Common myeloid progenitor, CD34-positive (primary cell): ENCODE results near the gene MTX2. TPM values are rescaled to one million over a fixed set of nuclear protein-coding genes. Genes with fewer than 3 reads are reported as not detected.

Experiments
- CTCF ChIA-PET: fragments of 350-600 bp; sonication (Branson Sonifier 250); formaldehyde crosslinking; loops from one replicate; lab custom pipeline; 2021; ENCODE audit warnings: antibody characterized with exemption; lab: Charles Lee
- POLR2A ChIA-PET: fragments of 350-600 bp; sonication (Branson Sonifier 250); formaldehyde crosslinking; loops from one replicate; lab custom pipeline; 2021; ENCODE audit warnings: antibody characterized with exemption; lab: Charles Lee
- DNase-seq, 3 donors: peaks; one replicate each; pipeline versions ENCODE4 v3.0.0 to v3.0.0-alpha.2; 2013
- H3K27ac ChIP-seq, 2 experiments: 1 replicate in 1 of 2; 2 replicates in 1 of 2; pipeline ENCODE4 v1.7.0; 2013; ENCODE audit warnings: inconsistent platforms in 2 of 2, low read length in 2 of 2, mild to moderate bottlenecking in 2 of 2, low read depth in 1 of 2, moderate library complexity in 1 of 2; ENCODE audit not compliant: severe bottlenecking in 2 of 2, insufficient read depth in 1 of 2, poor library complexity in 1 of 2
- H3K27me3 ChIP-seq, 5 experiments: replicated peaks in 2 of 5; 1 replicate in 3 of 5; 2 replicates in 2 of 5; pipeline versions ENCODE4 v1.6.1 to v1.7.0; 2013; ENCODE audit warnings: low read length in 4 of 5, mild to moderate bottlenecking in 2 of 5, moderate library complexity in 2 of 5, inconsistent platforms in 1 of 5; ENCODE audit not compliant: insufficient read depth in 5 of 5, control insufficient read depth in 4 of 5
- H3K36me3 ChIP-seq, 4 experiments: 1 replicate in 2 of 4; 2 replicates in 2 of 4; pipeline versions ENCODE4 v1.6.1 to v1.7.0; 2013; ENCODE audit warnings: low read length in 3 of 4, control low read depth in 1 of 4, mild to moderate bottlenecking in 1 of 4; ENCODE audit not compliant: control insufficient read depth in 4 of 4, insufficient read depth in 4 of 4
- H3K4me1 ChIP-seq, 4 experiments: 1 replicate in 3 of 4; 2 replicates in 1 of 4; pipeline versions ENCODE4 v1.6.1 to v1.7.1; 2013; ENCODE audit warnings: low read length in 3 of 4, mild to moderate bottlenecking in 3 of 4, control low read depth in 1 of 4, inconsistent platforms in 1 of 4, moderate library complexity in 1 of 4; ENCODE audit not compliant: control insufficient read depth in 4 of 4, insufficient read depth in 4 of 4; ENCODE audit errors: control extremely low read depth in 1 of 4
- H3K4me3 ChIP-seq, 7 experiments: 1 replicate in 4 of 7; 2 replicates in 3 of 7; pipeline versions ENCODE4 v1.5.1 to v1.7.0; 2013; ENCODE audit warnings: mild to moderate bottlenecking in 7 of 7, low read length in 6 of 7, moderate library complexity in 6 of 7, inconsistent platforms in 2 of 7, low read depth in 2 of 7, control low read depth in 1 of 7; ENCODE audit not compliant: insufficient read depth in 4 of 7, control insufficient read depth in 1 of 7; ENCODE audit errors: extremely low read depth in 1 of 7
- H3K9me3 ChIP-seq, 5 experiments: 1 replicate in 4 of 5; 2 replicates in 1 of 5; pipeline versions ENCODE4 v1.6.1 to v1.7.1; 2013; ENCODE audit warnings: low read length in 4 of 5, mild to moderate bottlenecking in 2 of 5, inconsistent platforms in 1 of 5, low read depth in 1 of 5, moderate library complexity in 1 of 5; ENCODE audit not compliant: control insufficient read depth in 4 of 5, insufficient read depth in 2 of 5; ENCODE audit errors: control extremely low read depth in 1 of 5
- WGBS: methylation state at CpG from one replicate; pipeline ENCODE4 v1.1.5; 2013; ENCODE audit not compliant: insufficient coverage; 5-methylcytosine and 5-hydroxymethylcytosine counted together
- polyA plus RNA-seq: library from polyadenylated mRNA; unstranded; fragments of 120-200 nt; gene quantifications from one replicate; pipeline ENCODE4 v1.2.1, GENCODE V29; 2013

MTX2 gene
- polyA plus RNA-seq: 26.7 TPM

DNA sequence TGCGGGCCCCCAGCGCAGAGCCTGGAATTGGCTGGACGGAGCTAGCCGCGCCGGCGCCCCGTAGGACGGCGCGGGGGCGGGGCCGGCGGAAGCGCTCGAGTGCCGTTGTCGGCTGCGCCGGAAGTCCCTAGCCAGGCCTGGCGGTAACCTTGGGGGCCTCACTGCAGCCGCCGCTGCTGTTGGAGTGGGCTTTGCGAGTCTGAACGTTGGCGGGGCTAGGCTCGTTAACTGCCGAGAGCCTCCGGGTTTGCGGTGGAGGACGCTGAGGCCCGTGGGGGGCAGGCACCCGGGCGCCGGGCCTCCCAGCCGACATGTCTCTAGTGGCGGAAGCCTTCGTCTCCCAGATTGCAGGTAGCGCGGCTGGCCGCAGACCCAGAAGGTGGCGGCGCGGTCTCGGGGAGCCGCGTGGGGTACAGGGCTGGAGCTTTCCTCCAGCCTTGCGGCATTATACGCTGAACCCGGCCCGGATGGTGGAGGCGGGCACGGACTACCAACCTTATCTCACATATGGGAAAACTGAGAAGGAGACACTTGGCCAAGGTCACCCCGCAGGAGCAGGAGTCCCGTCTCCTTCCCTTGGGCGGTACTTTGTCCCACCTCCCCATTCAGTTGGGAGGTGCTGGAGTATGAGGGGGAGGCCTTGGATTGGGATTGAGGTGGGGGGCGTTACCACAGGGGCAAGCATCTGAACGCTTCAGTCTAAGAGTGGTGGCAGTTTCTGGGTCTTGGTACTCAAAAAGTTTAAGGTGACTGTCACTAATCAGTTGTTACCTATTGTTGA lies at the start of gene MTX2:
MTX2 (plus strand) TSS at position 124 of the 781 bp plus-strand sequence; CDS start at position 312, 188 bp downstream.
- peak; percentile 68 to 94 (median 87) for DNase-seq
- H3K4me3 ChIP-seq: peak within 1 kb of the TSS; percentile 73 to 95 (median 88)
- peaks cover 0 to 4% (median 2%) of the 10 kb centered on the region in 4 experiments for H3K36me3 ChIP-seq
- ChIA-PET CTCF (no interaction called here), POLR2A (no interaction called here)
- no peaks in the 10 kb centered on the region for H3K27me3 ChIP-seq
- no peaks in the 10 kb centered on the region for H3K9me3 ChIP-seq
- H3K4me1 ChIP-seq: peaks cover 0 to 13% (median 6%) of the 10 kb centered on the region in 4 experiments
- peak within 1 kb of the TSS in 1 of 2 experiments; percentile 78 for H3K27ac ChIP-seq
- WGBS: under 1% methylated on average over 43 of the region's 58 CpGs

DNA sequence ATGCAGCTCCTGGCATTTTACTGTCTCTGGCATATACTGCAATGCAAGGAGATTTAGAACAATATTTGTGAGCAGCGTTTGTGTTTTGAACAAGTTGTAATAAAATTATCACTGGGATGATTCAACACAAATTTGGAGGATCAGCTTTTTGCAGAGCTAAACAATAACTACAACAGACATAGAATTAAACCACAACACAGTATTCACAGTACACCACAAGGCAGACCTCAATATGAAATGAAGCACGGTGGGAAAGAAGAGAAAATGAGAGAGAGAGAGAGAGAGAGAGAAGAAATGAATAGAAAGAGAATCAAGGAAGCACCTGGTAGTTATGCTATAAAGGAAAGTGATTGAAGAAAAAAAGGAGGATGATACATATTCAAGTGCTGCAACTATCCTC lies 41.4 kb upstream of the MTX2 start:
- Histone ChIP-seq H3K4me3 (no peak overlapping the region), H3K27ac (no peak overlapping the region), H3K36me3 (no peaks in the 10 kb centered on the region), H3K27me3 (peaks cover 0 to 27% (median 3%) of the 10 kb centered on the region in 5 experiments), H3K9me3 (peaks cover 0 to 2% (median 0%) of the 10 kb centered on the region in 5 experiments), H3K4me1 (no peaks in the 10 kb centered on the region)
- DNase-seq: no peak
- ChIA-PET CTCF (no interaction called here), POLR2A (no interaction called here)
- no CpG with 5 or more reads among the region's 2 CpGs for WGBS

DNA sequence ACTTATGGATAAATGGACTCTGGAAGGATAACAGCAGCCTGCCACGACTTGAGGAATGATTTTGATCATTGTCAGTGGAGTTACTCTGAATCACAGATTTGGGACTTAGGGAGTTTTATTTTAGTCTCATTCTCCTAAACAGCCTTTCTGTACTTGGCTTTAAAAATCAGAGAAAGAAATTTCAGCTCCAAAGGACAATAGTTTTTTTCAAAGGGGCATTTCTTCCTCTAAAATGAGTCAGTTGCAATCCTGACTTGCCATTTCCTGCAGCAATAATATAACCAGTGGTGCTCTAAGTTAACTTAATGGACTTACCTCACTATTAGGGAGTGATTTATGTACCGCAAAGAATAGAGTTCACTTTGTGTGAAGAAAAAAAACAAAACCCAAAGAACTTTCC lies 35.1 kb upstream of the MTX2 start:
- Histone ChIP-seq H3K4me3 (no peak overlapping the region), H3K36me3 (no peaks in the 10 kb centered on the region), H3K9me3 (peaks cover 0 to 2% (median 0%) of the 10 kb centered on the region in 5 experiments), H3K27me3 (peaks cover 0 to 11% (median 0%) of the 10 kb centered on the region in 5 experiments), H3K27ac (no peak overlapping the region), H3K4me1 (no peaks in the 10 kb centered on the region)
- 67% methylated on average over 1 of the region's 2 CpGs for WGBS
- DNase-seq: no peak
- ChIA-PET CTCF (no interaction called here), POLR2A (interaction anchor here (1.6 kb wide), 1 partner anchor 10 kb away, joined by 5 read pairs; no protein-coding TSS in a partner anchor)

DNA sequence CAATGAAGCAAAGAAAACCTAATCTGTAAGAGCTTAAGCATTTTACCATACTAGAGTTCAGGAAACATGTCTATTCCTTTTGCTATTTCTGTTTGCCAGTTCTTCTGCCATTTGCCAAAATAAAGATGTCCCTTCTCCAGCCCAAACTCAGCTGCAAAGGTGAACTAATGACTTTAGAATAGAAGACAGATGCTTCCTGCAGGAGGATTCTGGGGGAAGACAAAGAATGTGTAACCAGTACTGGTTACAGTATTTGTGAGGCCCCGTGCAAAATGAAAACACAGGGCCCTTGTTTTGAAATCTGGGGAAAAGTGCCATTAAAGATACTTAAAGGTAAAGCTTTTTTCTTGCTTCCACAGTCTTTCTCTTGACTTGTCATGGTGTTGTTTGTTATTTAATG lies 34.3 kb upstream of the MTX2 start:
- DNase-seq: no peak
- ChIA-PET POLR2A (interaction anchor here (1.6 kb wide), 1 partner anchor 9 kb away, joined by 5 read pairs; no protein-coding TSS in a partner anchor), CTCF (no interaction called here)

DNA sequence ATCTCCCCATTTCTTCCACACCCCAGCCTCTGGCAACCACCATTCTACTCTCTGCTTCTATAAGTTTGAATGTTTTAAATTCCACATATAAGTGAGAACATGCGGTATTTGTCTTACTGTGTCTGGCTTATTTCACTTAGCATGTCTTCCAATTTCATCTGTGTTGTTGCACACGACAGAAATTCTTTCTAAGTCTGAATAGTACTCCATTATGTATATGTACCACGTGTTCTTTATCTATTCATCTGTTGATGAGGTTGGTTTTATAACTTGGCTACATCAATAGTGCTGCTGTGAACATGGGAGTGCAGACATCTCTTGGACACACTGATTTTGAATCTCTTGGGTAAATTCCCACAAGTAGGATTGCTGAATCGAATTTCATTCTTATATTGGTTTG lies 31.8 kb upstream of the MTX2 start:
- no peak overlapping the region for H3K4me3 ChIP-seq
- POLR2A ChIA-PET: no interaction called here
- no peak overlapping the region for H3K27ac ChIP-seq
- DNase-seq: no peak
- peaks cover 0 to 2% (median 0%) of the 10 kb centered on the region in 5 experiments for H3K27me3 ChIP-seq
- no peaks in the 10 kb centered on the region for H3K36me3 ChIP-seq
- H3K9me3 ChIP-seq: no peaks in the 10 kb centered on the region
- 100% methylated on average over 3 of the region's 4 CpGs for WGBS
- H3K4me1 ChIP-seq: no peaks in the 10 kb centered on the region
- CTCF ChIA-PET: no interaction called here

More for the DNA sequence above, 34.3 kb upstream of the MTX2 start:
- Histone ChIP-seq H3K36me3 (no peaks in the 10 kb centered on the region), H3K4me1 (no peaks in the 10 kb centered on the region), H3K4me3 (no peak overlapping the region), H3K9me3 (peaks cover 0 to 2% (median 0%) of the 10 kb centered on the region in 5 experiments), H3K27ac (no peak overlapping the region), H3K27me3 (peaks cover 0 to 6% (median 0%) of the 10 kb centered on the region in 5 experiments)
- no CpG with 5 or more reads among the region's 1 CpG for WGBS

DNA sequence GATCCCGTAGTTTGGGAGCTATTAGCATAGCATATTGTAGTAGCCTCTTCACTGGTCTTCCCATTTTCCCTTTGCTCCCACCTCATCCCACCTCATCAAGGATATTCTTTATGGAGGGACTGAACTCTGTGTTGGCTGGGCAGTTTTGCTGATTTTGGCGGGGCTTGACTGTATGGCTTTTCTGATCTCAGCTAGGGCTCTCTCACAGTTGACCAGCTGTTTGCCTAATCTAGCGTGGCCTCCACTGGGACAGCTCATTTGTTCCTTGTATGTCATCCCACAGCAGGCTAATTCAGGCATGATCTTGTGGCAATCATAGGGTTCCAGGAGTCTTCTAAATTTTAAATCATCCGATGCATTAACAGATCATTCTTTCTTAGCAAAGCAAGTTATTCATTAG lies 30.2 kb upstream of the MTX2 start:
- CTCF ChIA-PET: no interaction called here
- no peaks in the 10 kb centered on the region for H3K4me1 ChIP-seq
- peaks cover 0 to 2% (median 1%) of the 10 kb centered on the region in 5 experiments for H3K27me3 ChIP-seq
- no peak for DNase-seq
- no peak overlapping the region for H3K4me3 ChIP-seq
- POLR2A ChIA-PET: interaction anchor here (0.6 kb wide), 1 partner anchor 298 kb away, joined by 4 read pairs; no protein-coding TSS in a partner anchor
- H3K36me3 ChIP-seq: no peaks in the 10 kb centered on the region
- no peaks in the 10 kb centered on the region for H3K9me3 ChIP-seq
- WGBS: 100% methylated on average over 2 of the region's 4 CpGs
- H3K27ac ChIP-seq: no peak overlapping the region

DNA sequence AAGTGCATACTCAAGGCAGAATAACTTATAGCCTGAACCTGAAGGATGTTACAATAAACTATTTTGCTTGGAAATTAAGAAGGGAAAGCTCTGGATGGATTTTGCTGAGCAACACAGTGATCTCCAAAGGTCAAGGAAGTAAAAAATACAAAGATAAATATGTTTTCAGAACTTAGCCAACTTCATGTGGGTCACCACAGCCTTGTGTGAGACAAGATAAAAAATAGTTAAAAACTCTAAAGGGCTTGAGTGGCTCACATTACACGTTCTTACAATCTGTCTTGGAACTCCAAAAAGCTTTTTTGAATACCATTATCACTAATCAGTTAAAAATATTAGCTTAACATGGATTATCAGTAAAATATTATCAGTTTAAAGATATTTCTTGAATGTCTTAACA lies 28.9 kb upstream of the MTX2 start:
- ChIA-PET CTCF (interaction anchor here (0.7 kb wide), 1 partner anchor 28 kb away, joined by 3 read pairs; no protein-coding TSS in a partner anchor), POLR2A (interaction anchor here (1.0 kb wide), 1 partner anchor 28 kb away, joined by 4 read pairs; no protein-coding TSS in a partner anchor)
- H3K27ac ChIP-seq: no peak overlapping the region
- H3K36me3 ChIP-seq: no peaks in the 10 kb centered on the region
- no CpG with 5 or more reads among the region's 1 CpG for WGBS
- H3K4me3 ChIP-seq: no peak overlapping the region
- H3K27me3 ChIP-seq: peaks cover 0 to 2% (median 1%) of the 10 kb centered on the region in 5 experiments
- H3K9me3 ChIP-seq: no peaks in the 10 kb centered on the region
- no peaks in the 10 kb centered on the region for H3K4me1 ChIP-seq
- DNase-seq: peak; percentile 14 to 53 (median 31)
